GM23248 (cell line): Measurements from ENCODE around the gene KIF4A.

Experiments used
- EZH2 ChIP-seq: fragments of 200-600 bp; sonication (generic); IDR thresholded peaks from 2 replicates; pipeline ENCODE4 v1.6.1; 2018; ENCODE audit warnings: antibody characterized with exemption, mild to moderate bottlenecking; ENCODE audit not compliant: insufficient read depth, poor library complexity, severe bottlenecking
- EZH2phosphoT487 ChIP-seq: fragments of 200-600 bp; sonication (generic); IDR thresholded peaks from 2 replicates; pipeline ENCODE4 v1.6.1; 2018; ENCODE audit warnings: antibody characterized with exemption, moderate library complexity, mild to moderate bottlenecking, low read depth; ENCODE audit not compliant: insufficient read depth

GRCh38 chrX:70262952-70263567, 26.8 kb upstream of the KIF4A start:
- TF ChIP-seq EZH2 (no peak), EZH2phosphoT487 (no peak)
